ENCODE data around the gene S1PR3. TPM values are rescaled to one million over a fixed set of nuclear protein-coding genes. Genes with fewer than 3 reads are reported as not detected.

S1PR3 gene
- total and polyA plus RNA-seq, 9 of the 15 experiments (the other 6 are each of a cell fraction or from before 2014, with no cell fraction given) = 0.03 to 2.0 (median 0.29) TPM

DNA sequence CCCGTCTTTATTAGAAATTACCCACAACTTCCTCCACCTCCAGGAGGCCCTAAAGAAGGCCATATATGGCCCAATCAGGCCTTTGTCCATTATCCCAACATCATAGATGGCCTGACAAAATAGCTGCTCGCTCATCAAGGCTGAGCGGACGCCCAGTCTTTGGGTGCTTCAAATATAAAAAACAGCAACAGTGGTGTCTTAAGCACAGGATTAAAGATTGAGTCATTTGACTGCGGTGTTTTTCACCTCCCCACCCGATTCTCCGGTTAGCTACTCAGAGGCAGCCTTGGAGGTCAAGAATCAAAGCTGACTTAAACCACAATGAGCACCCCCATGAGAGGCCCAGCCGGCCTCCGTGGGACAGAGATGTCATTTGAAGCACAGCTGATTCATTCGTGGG is 18.8 kb downstream of the S1PR3 start:
- H3K4me1 ChIP-seq (replicated peaks in 1 of 2; ENCODE audit: control insufficient read depth in 2 of 2, insufficient read depth in 2 of 2, low read length in 2 of 2) = no peaks in the 10 kb centered on the region
- no peaks in the 10 kb centered on the region for H3K79me2 ChIP-seq (ENCODE audit: control insufficient read depth, insufficient read depth, low read length)
- H3K4me2 ChIP-seq (ENCODE audit: insufficient read depth, low read length) = no peak overlapping the region
- no peak overlapping the region for H2AFZ ChIP-seq (ENCODE audit: low read depth, low read length)
- DNase-seq (ENCODE audit: extremely low read depth in 1 of 4, low spot score in 3 of 4) = no peak
- H3K4me3 ChIP-seq = no peak overlapping the region
- H3K9ac ChIP-seq (ENCODE audit: insufficient read depth in 1 of 2, low read depth in 2 of 2, low read length in 2 of 2) = no peak overlapping the region
- in situ Hi-C loops (cut with MboI) = loop anchor here (25.0 kb wide), 1 partner anchor 1048 kb away; the partner anchor contains the start of gene CDK20
- H3K9me1 ChIP-seq (ENCODE audit: control insufficient read depth, insufficient read depth, low read length) = no peaks in the 10 kb centered on the region
- ATAC-seq = no peak
- H3K9me3 ChIP-seq (replicated peaks; ENCODE audit: control insufficient read depth, insufficient read depth, low read depth, low read length) = no peaks in the 10 kb centered on the region
- WGBS (ENCODE audit: insufficient coverage, low coverage, missing lambda C conversion rate) = 9% methylated on average over 6 of the region's 10 CpGs
- CTCF ChIA-PET (ENCODE audit: low intra/inter-chr PET ratio) = no interaction called here
- H3K36me3 ChIP-seq (ENCODE audit: control insufficient read depth, insufficient read depth, low read length) = no peaks in the 10 kb centered on the region
- no peak for FAIRE-seq
- H3K27ac ChIP-seq (ENCODE audit: extremely low read depth, low read depth, low read length) = no peak overlapping the region
- no TSS peak for BruUV-seq (replicated peaks)
- intact Hi-C loops (cut with micrococcal nuclease) = no loop called here
- H3K27me3 ChIP-seq (ENCODE audit: control insufficient read depth in 2 of 2, insufficient read depth in 2 of 2, low read length in 2 of 2) = peaks cover 0 to 17% of the 10 kb centered on the region in 2 experiments; a peak in 2 of 5 replicates
- no peaks in the 10 kb centered on the region for H4K20me1 ChIP-seq (replicated peaks; ENCODE audit: control insufficient read depth, insufficient read depth, low read length)
- POLR2A ChIA-PET = no interaction called here
- TF ChIP-seq, protein P1, sequence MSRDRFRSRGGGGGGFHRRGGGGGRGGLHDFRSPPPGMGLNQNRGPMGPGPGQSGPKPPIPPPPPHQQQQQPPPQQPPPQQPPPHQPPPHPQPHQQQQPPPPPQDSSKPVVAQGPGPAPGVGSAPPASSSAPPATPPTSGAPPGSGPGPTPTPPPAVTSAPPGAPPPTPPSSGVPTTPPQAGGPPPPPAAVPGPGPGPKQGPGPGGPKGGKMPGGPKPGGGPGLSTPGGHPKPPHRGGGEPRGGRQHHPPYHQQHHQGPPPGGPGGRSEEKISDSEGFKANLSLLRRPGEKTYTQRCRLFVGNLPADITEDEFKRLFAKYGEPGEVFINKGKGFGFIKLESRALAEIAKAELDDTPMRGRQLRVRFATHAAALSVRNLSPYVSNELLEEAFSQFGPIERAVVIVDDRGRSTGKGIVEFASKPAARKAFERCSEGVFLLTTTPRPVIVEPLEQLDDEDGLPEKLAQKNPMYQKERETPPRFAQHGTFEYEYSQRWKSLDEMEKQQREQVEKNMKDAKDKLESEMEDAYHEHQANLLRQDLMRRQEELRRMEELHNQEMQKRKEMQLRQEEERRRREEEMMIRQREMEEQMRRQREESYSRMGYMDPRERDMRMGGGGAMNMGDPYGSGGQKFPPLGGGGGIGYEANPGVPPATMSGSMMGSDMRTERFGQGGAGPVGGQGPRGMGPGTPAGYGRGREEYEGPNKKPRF (IDR thresholded peaks at IDR 0.05; ENCODE audit: low read depth, low read length) = no peak
- TF ChIP-seq MAFK (IDR thresholded peaks at IDR 0.05; ENCODE audit: low read length) = no peak
- TF ChIP-seq ZNF695 (CRISPR knock-in tag; IDR thresholded peaks at IDR 0.05) = no peak
- TF ChIP-seq, protein P2, sequence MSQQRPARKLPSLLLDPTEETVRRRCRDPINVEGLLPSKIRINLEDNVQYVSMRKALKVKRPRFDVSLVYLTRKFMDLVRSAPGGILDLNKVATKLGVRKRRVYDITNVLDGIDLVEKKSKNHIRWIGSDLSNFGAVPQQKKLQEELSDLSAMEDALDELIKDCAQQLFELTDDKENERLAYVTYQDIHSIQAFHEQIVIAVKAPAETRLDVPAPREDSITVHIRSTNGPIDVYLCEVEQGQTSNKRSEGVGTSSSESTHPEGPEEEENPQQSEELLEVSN (IDR thresholded peaks at IDR 0.05; ENCODE audit: borderline replicate concordance in 1 of 2, extremely low read depth in 1 of 2, insufficient read depth in 1 of 2, insufficient read length in 1 of 2, low read depth in 1 of 2, low read length in 1 of 2, poor library complexity in 1 of 2, severe bottlenecking in 1 of 2) = no peak
- no peak for TF ChIP-seq ZNF766 (CRISPR knock-in tag; conservative IDR thresholded peaks at IDR 0.05)
- TF ChIP-seq CBX2 (IDR thresholded peaks at IDR 0.05; ENCODE audit: insufficient read depth, low read length, poor library complexity, severe bottlenecking) = no peak
- TF ChIP-seq, protein P3, sequence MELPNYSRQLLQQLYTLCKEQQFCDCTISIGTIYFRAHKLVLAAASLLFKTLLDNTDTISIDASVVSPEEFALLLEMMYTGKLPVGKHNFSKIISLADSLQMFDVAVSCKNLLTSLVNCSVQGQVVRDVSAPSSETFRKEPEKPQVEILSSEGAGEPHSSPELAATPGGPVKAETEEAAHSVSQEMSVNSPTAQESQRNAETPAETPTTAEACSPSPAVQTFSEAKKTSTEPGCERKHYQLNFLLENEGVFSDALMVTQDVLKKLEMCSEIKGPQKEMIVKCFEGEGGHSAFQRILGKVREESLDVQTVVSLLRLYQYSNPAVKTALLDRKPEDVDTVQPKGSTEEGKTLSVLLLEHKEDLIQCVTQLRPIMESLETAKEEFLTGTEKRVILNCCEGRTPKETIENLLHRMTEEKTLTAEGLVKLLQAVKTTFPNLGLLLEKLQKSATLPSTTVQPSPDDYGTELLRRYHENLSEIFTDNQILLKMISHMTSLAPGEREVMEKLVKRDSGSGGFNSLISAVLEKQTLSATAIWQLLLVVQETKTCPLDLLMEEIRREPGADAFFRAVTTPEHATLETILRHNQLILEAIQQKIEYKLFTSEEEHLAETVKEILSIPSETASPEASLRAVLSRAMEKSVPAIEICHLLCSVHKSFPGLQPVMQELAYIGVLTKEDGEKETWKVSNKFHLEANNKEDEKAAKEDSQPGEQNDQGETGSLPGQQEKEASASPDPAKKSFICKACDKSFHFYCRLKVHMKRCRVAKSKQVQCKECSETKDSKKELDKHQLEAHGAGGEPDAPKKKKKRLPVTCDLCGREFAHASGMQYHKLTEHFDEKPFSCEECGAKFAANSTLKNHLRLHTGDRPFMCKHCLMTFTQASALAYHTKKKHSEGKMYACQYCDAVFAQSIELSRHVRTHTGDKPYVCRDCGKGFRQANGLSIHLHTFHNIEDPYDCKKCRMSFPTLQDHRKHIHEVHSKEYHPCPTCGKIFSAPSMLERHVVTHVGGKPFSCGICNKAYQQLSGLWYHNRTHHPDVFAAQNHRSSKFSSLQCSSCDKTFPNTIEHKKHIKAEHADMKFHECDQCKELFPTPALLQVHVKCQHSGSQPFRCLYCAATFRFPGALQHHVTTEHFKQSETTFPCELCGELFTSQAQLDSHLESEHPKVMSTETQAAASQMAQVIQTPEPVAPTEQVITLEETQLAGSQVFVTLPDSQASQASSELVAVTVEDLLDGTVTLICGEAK (IDR thresholded peaks at IDR 0.05) = no peak
- TF ChIP-seq, protein P3 (CRISPR knock-in tag; IDR thresholded peaks at IDR 0.05) = no peak
- TF ChIP-seq SETDB1 (IDR thresholded peaks at IDR 0.05; ENCODE audit: low read length) = no peak
- no peak for TF ChIP-seq ZNF707 (CRISPR knock-in tag; conservative IDR thresholded peaks at IDR 0.05)
- TF ChIP-seq ZSCAN29 (IDR thresholded peaks at IDR 0.05) = no peak
